Measurements from ENCODE around the gene PTPRG. TPM values are rescaled to one million over a fixed set of nuclear protein-coding genes. Genes with fewer than 3 reads are reported as not detected.

PTPRG gene
- total and polyA plus RNA-seq, 2 donors (not counting 3 experiments of a cell fraction or from before 2014, with no cell fraction given) = 8.9 to 39.1 TPM

GRCh38 chr3:61877359-61878138, 316.2 kb downstream of the PTPRG start:
- H3K9ac ChIP-seq (replicated peaks; ENCODE audit: extremely low read depth, insufficient read depth, low read length) = no peak overlapping the region
- H3K27ac ChIP-seq (ENCODE audit: insufficient read depth, low read depth, low read length) = no peak overlapping the region
- intact Hi-C loops (cut with micrococcal nuclease) = no loop called here
- no peak overlapping the region for H3K4me2 ChIP-seq (ENCODE audit: insufficient read depth, low read length)
- H2AFZ ChIP-seq (ENCODE audit: low read depth, low read length) = no peak overlapping the region
- ChIA-PET CTCF (interaction anchor here (1.8 kb wide), 1 partner anchor 59 kb away, joined by 3 read pairs; no protein-coding TSS in a partner anchor), POLR2A (no interaction called here)
- H3K4me3 ChIP-seq (replicated peaks in 1 of 3; ENCODE audit: insufficient read depth in 1 of 3, low read depth in 1 of 3, low read length in 3 of 3) = no peak overlapping the region
- no peaks in the 10 kb centered on the region for H3K4me1 ChIP-seq (ENCODE audit: control insufficient read depth, extremely low read depth, insufficient read depth, low read length)
- H3K27me3 ChIP-seq (ENCODE audit: control insufficient read depth in 2 of 2, insufficient read depth in 2 of 2, low read length in 2 of 2) = no peaks in the 10 kb centered on the region
- TF ChIP-seq POLR2A (IDR thresholded peaks at IDR 0.05; ENCODE audit: low read depth, low read length) (no peak), POLR2AphosphoS5 (IDR thresholded peaks at IDR 0.05; ENCODE audit: insufficient read depth, low read depth, low read length) (no peak), EZH2 (IDR thresholded peaks at IDR 0.05; ENCODE audit: borderline replicate concordance, low read depth, low read length, severe bottlenecking) (no peak), GATA2 (IDR thresholded peaks at IDR 0.05; ENCODE audit: insufficient read depth, insufficient read length, low read depth, low read length) (no peak), FOS (IDR thresholded peaks at IDR 0.05; ENCODE audit: borderline replicate concordance, insufficient read depth, low read length) (no peak), MYC (IDR thresholded peaks at IDR 0.05; ENCODE audit: low read depth, low read length) (no peak), JUN (IDR thresholded peaks at IDR 0.05; ENCODE audit: borderline replicate concordance, insufficient read depth, insufficient read length, low read depth) (no peak)
- TF ChIP-seq, protein P1, sequence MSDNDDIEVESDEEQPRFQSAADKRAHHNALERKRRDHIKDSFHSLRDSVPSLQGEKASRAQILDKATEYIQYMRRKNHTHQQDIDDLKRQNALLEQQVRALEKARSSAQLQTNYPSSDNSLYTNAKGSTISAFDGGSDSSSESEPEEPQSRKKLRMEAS (IDR thresholded peaks at IDR 0.05; ENCODE audit: insufficient read depth, insufficient read length) = no peak
- TF ChIP-seq, protein P2, sequence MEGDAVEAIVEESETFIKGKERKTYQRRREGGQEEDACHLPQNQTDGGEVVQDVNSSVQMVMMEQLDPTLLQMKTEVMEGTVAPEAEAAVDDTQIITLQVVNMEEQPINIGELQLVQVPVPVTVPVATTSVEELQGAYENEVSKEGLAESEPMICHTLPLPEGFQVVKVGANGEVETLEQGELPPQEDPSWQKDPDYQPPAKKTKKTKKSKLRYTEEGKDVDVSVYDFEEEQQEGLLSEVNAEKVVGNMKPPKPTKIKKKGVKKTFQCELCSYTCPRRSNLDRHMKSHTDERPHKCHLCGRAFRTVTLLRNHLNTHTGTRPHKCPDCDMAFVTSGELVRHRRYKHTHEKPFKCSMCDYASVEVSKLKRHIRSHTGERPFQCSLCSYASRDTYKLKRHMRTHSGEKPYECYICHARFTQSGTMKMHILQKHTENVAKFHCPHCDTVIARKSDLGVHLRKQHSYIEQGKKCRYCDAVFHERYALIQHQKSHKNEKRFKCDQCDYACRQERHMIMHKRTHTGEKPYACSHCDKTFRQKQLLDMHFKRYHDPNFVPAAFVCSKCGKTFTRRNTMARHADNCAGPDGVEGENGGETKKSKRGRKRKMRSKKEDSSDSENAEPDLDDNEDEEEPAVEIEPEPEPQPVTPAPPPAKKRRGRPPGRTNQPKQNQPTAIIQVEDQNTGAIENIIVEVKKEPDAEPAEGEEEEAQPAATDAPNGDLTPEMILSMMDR (IDR thresholded peaks at IDR 0.05; ENCODE audit: extremely low read depth in 1 of 2, insufficient read depth in 1 of 2, low read depth in 1 of 2, low read length in 2 of 2) = no peak
- no peaks in the 10 kb centered on the region for H3K9me3 ChIP-seq (replicated peaks; ENCODE audit: control insufficient read depth, insufficient read depth, low read length)
- H4K20me1 ChIP-seq (replicated peaks; ENCODE audit: control insufficient read depth, extremely low read depth, insufficient read depth, low read length) = no peaks in the 10 kb centered on the region
- no peaks in the 10 kb centered on the region for H3K9me1 ChIP-seq (replicated peaks; ENCODE audit: control insufficient read depth, extremely low read depth, insufficient read depth, low read length)
- no TSS peak for BruUV-seq (replicated peaks)
- H3K79me2 ChIP-seq (ENCODE audit: control insufficient read depth, insufficient read depth, low read length) = no peaks in the 10 kb centered on the region
- no peak for DNase-seq (ENCODE audit: low read depth, low spot score)
- no peaks in the 10 kb centered on the region for H3K36me3 ChIP-seq (ENCODE audit: control insufficient read depth in 2 of 2, extremely low read depth in 1 of 2, insufficient read depth in 2 of 2, low read length in 2 of 2)
- dilution Hi-C loops (cut with MboI; ENCODE audit: extremely low pct_ligation_motif_present, low sequenced_read_pairs) = no loop called here
- FAIRE-seq = no peak
